T-helper 1 cell treated with Interleukin-12 subunit alpha and Interleukin-12 subunit beta and Interleukin-4 antibody, amounts not matched to agents 30 μg/mL and 1 μg/mL, for 36 hours (primary cell): Measurements from ENCODE around the gene FGGY.
"Not testable (repeated sequence)": the region's sequence is repeated elsewhere in the genome, so short reads cannot be mapped to it uniquely, and the experiment has no call there.

Source experiments
- H3K27ac Mint-ChIP-seq: one replicate; pipeline ENCODE4 v1.8.0; 2021; ENCODE audit warnings: mild to moderate bottlenecking, mixed read lengths
- H3K27me3 Mint-ChIP-seq: one replicate; pipeline ENCODE4 v1.8.0; 2021; ENCODE audit warnings: low read depth, mixed read lengths
- H3K36me3 Mint-ChIP-seq: one replicate; pipeline ENCODE4 v1.8.0; 2021; ENCODE audit warnings: low read depth, mixed read lengths
- H3K4me1 Mint-ChIP-seq: one replicate; pipeline ENCODE4 v1.8.0; 2021; ENCODE audit warnings: low read depth, mixed read lengths
- H3K4me3 Mint-ChIP-seq: one replicate; pipeline ENCODE4 v1.8.0; 2021; ENCODE audit warnings: mild to moderate bottlenecking, moderate library complexity, mixed read lengths
- H3K9me3 Mint-ChIP-seq: one replicate; pipeline ENCODE4 v1.8.0; 2021; ENCODE audit warnings: mixed read lengths

Gene FGGY

GRCh38 chr1:59298026-59298583, 1.2 kb downstream of the FGGY start:
- peaks cover 33% of the 10 kb centered on the region for H3K4me1 Mint-ChIP-seq
- peak overlapping the region; percentile 74 for H3K4me3 Mint-ChIP-seq
- no peaks in the 10 kb centered on the region for H3K27me3 Mint-ChIP-seq
- peaks cover 10% of the 10 kb centered on the region for H3K36me3 Mint-ChIP-seq
- peaks cover 18% of the 10 kb centered on the region for H3K9me3 Mint-ChIP-seq
- H3K27ac Mint-ChIP-seq = peak overlapping the region; percentile 74

GRCh38 chr1:59298710-59299346, 1.9 kb downstream of the FGGY start:
- Mint-ChIP-seq H3K9me3 (peaks cover 21% of the 10 kb centered on the region), H3K27ac (no peak overlapping the region), H3K4me1 (peaks cover 28% of the 10 kb centered on the region), H3K36me3 (peaks cover 10% of the 10 kb centered on the region), H3K4me3 (no peak overlapping the region), H3K27me3 (no peaks in the 10 kb centered on the region)

- H3K27ac Mint-ChIP-seq, H3K27me3 Mint-ChIP-seq, H3K4me3 Mint-ChIP-seq: not testable (repeated sequence)
- Mint-ChIP-seq H3K9me3 (peaks cover 30% of the 10 kb centered on the region), H3K36me3 (peaks cover 14% of the 10 kb centered on the region), H3K4me1 (peaks cover 28% of the 10 kb centered on the region)
Observed at GRCh38 chr1:59299670-59300069, 2.8 kb downstream of the FGGY start.

- peaks cover 17% of the 10 kb centered on the region for H3K4me1 Mint-ChIP-seq
- H3K27ac Mint-ChIP-seq = no peak overlapping the region
- no peak overlapping the region for H3K4me3 Mint-ChIP-seq
- H3K27me3 Mint-ChIP-seq = no peaks in the 10 kb centered on the region
- peaks cover 33% of the 10 kb centered on the region for H3K36me3 Mint-ChIP-seq
- H3K9me3 Mint-ChIP-seq = peaks cover 51% of the 10 kb centered on the region
Observed at GRCh38 chr1:59302297-59302696, 5.4 kb downstream of the FGGY start.

- no peaks in the 10 kb centered on the region for H3K27me3 Mint-ChIP-seq
- H3K36me3 Mint-ChIP-seq = peaks cover 34% of the 10 kb centered on the region
- H3K27ac Mint-ChIP-seq = no peak overlapping the region
- H3K4me1 Mint-ChIP-seq = peaks cover 12% of the 10 kb centered on the region
- H3K4me3 Mint-ChIP-seq = no peak overlapping the region
- peaks cover 51% of the 10 kb centered on the region for H3K9me3 Mint-ChIP-seq
Observed at GRCh38 chr1:59302871-59303270, 6.0 kb downstream of the FGGY start.

GRCh38 chr1:59305188-59305587, 8.3 kb downstream of the FGGY start:
- Mint-ChIP-seq H3K9me3 (peaks cover 47% of the 10 kb centered on the region), H3K4me1 (peaks cover 2% of the 10 kb centered on the region)

GRCh38 chr1:59307591-59307990, 10.7 kb downstream of the FGGY start:
- H3K4me1 Mint-ChIP-seq = peaks cover 2% of the 10 kb centered on the region
- no peak overlapping the region for H3K27ac Mint-ChIP-seq
- no peak overlapping the region for H3K4me3 Mint-ChIP-seq
- no peaks in the 10 kb centered on the region for H3K27me3 Mint-ChIP-seq
- peaks cover 40% of the 10 kb centered on the region for H3K9me3 Mint-ChIP-seq
- H3K36me3 Mint-ChIP-seq = peaks cover 30% of the 10 kb centered on the region

More at GRCh38 chr1:59305188-59305587, 8.3 kb downstream of the FGGY start:
- no peak overlapping the region for H3K27ac Mint-ChIP-seq
- H3K36me3 Mint-ChIP-seq = peaks cover 33% of the 10 kb centered on the region
- no peak overlapping the region for H3K4me3 Mint-ChIP-seq
- H3K27me3 Mint-ChIP-seq = no peaks in the 10 kb centered on the region

GRCh38 chr1:59308839-59309238, 11.9 kb downstream of the FGGY start:
- H3K9me3 Mint-ChIP-seq = peaks cover 35% of the 10 kb centered on the region
- H3K4me1 Mint-ChIP-seq = peaks cover 2% of the 10 kb centered on the region
- H3K36me3 Mint-ChIP-seq = peaks cover 30% of the 10 kb centered on the region
- no peak overlapping the region for H3K4me3 Mint-ChIP-seq
- no peak overlapping the region for H3K27ac Mint-ChIP-seq
- H3K27me3 Mint-ChIP-seq = no peaks in the 10 kb centered on the region

- Mint-ChIP-seq H3K4me3 (no peak overlapping the region), H3K27ac (no peak overlapping the region), H3K4me1 (peaks cover 2% of the 10 kb centered on the region), H3K9me3 (peaks cover 29% of the 10 kb centered on the region), H3K36me3 (peaks cover 26% of the 10 kb centered on the region), H3K27me3 (no peaks in the 10 kb centered on the region)
Observed at GRCh38 chr1:59309392-59309791, 12.5 kb downstream of the FGGY start.

GRCh38 chr1:59309795-59310548, 13.1 kb downstream of the FGGY start:
- Mint-ChIP-seq H3K27me3 (no peaks in the 10 kb centered on the region), H3K4me1 (peaks cover 5% of the 10 kb centered on the region), H3K4me3 (no peak overlapping the region), H3K36me3 (peaks cover 25% of the 10 kb centered on the region), H3K9me3 (peaks cover 23% of the 10 kb centered on the region), H3K27ac (no peak overlapping the region)

- Mint-ChIP-seq H3K4me1 (peaks cover 11% of the 10 kb centered on the region), H3K4me3 (no peak overlapping the region), H3K27ac (no peak overlapping the region), H3K9me3 (peaks cover 16% of the 10 kb centered on the region), H3K27me3 (no peaks in the 10 kb centered on the region), H3K36me3 (peaks cover 19% of the 10 kb centered on the region)
Observed at GRCh38 chr1:59310549-59311250, 13.8 kb downstream of the FGGY start.

- Mint-ChIP-seq H3K4me3 (no peak overlapping the region), H3K36me3 (peaks cover 13% of the 10 kb centered on the region), H3K9me3 (peaks cover 5% of the 10 kb centered on the region), H3K4me1 (peaks cover 26% of the 10 kb centered on the region), H3K27me3 (no peaks in the 10 kb centered on the region), H3K27ac (no peak overlapping the region)
Observed at GRCh38 chr1:59314776-59315528, 18.1 kb downstream of the FGGY start.

- Mint-ChIP-seq H3K4me3 (no peak overlapping the region), H3K36me3 (peaks cover 13% of the 10 kb centered on the region), H3K27ac (no peak overlapping the region), H3K27me3 (no peaks in the 10 kb centered on the region), H3K4me1 (peaks cover 26% of the 10 kb centered on the region), H3K9me3 (peaks cover 5% of the 10 kb centered on the region)
Observed at GRCh38 chr1:59315529-59316463, 18.9 kb downstream of the FGGY start.
